Suprapubic skin (tissue), 3 donors: ENCODE data around the gene IER2.

Source experiments
- CTCF ChIP-seq, 2 donors: fragments of 200-600 bp in 1 of 2; fragments of 450-650 bp in 1 of 2; sonication (generic) in 1 of 2; IDR thresholded peaks; one replicate each; pipeline ENCODE4 v1.5.1; 2016 to 2019; ENCODE audit warnings: antibody characterized with exemption in 2 of 2, mild to moderate bottlenecking in 1 of 2, moderate library complexity in 1 of 2
- POLR2A ChIP-seq, 2 donors: fragments of 450-650 bp; IDR thresholded peaks; one replicate each; pipeline ENCODE4 v1.6.1; 2017; ENCODE audit warnings: antibody characterized with exemption in 2 of 2, mild to moderate bottlenecking in 2 of 2, moderate library complexity in 2 of 2

GRCh38 chr19:13133241-13133870 lies 16.9 kb upstream of the IER2 start:
- TF ChIP-seq POLR2A (IDR thresholded peaks at IDR 0.05) (no peak), CTCF (IDR thresholded peaks at IDR 0.05) (no peak)
